Measurements from ENCODE around the gene CORO1C. TPM values are rescaled to one million over a fixed set of nuclear protein-coding genes. Genes with fewer than 3 reads are reported as not detected.

The CORO1C gene
- total RNA-seq, 1 experiment from 2014 or later: 47.3 TPM

DNA sequence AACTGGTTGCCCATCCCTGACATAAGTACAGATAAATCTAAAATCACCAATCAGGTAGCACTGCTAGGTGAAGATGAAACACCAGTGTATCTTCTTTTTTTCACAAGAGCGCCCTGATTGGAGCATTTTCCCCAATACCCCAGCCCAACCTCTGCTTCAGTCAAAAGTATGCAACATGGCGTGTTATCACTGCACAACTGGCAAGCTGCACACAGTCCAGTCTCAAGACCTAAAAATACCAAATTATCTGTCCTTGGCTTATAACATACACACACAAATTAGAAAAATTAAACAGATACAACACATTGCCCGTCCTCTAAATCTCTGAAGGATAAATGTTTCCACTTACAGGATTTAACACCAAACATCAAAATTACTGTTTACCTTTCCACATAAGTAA, 77.4 kb downstream of the CORO1C start:
- DNase-seq (ENCODE audit: extremely low read depth, low read depth): no peak

DNA sequence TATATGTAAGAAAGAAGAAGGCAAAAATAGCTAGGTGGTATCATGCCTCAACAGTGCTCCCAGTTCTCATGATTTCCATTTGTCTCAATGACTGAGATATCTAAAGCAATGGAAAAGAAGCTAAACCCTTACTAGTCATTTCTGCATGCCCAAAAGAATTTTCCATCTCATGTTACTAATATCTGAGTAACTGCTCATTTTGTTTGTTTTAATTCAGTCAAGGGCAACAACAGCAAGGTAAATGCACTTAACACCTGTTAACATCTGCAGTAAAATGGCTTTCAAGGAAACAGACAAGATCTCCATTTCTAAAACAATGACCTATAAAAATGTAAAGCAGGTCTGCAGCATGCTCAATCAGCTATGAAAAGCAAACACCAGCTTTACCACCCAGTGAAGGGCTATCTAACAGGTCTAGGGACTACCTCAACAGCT, 78.2 kb downstream of the CORO1C start:
- DNase-seq (ENCODE audit: extremely low read depth, low read depth): no peak

DNA sequence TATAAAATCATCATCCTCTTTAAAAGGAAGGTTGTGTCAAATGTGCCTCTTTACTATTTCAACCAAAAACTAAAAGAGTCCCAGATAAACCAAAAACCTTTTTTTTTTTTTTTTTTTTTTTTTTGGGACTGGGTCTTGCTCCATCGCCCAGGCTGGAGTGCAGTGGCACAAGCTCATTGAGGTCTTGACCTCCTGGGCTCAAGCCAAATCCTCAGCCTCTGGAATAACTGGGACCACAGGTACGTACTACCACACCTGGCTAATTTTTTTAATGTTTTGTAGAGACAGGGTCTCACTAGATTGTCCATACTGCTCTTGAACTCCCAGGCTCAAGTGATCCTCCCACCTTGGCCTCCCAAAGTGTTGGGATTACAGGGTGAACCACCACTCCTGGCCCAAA, 81.2 kb downstream of the CORO1C start:
- DNase-seq (ENCODE audit: extremely low read depth, low read depth): no peak

DNA sequence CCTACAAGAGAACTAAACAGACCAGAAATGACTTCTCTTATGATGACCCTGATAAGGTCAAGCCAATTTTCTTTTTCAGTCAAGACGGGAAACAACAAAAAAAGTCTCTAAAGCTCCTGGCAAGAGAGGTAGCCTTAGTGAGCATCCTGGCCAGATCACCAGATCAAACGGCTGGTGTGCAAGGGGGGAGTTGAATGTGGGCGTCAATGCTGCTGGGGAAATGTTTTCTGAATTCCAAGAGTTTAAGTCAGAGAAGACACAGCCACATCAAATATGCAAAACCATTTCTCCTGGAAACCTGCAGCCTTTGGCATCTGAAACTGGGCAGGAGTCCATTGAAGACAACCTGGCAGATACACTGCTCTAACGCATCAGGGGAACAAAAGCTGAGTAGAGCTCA, 81.6 kb downstream of the CORO1C start:
- DNase-seq (ENCODE audit: extremely low read depth, low read depth): no peak

- DNase-seq (ENCODE audit: extremely low read depth, low read depth): no peak
Observed at GRCh38 chr12:108649126-108649525, 82.2 kb downstream of the CORO1C start.

DNA sequence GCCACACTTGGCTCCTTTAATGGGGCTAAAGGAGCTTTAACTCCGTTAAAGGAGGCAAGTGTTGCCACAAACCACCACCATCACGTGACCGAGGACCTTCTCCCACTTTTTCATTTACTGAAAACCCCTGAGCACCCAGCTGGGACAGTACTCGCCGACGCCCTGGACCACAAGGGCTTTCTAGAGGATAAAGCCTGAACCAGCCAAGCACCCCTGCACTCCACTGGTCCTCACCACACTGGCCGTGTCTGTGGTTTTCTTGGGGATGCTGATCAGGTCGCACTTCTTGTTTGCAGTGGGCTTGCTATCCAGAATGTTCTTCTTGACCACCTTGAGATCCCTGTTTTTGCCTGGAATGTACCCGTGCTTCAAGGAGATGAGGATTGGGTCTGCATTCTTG, 82.9 kb downstream of the CORO1C start:
- no peak for DNase-seq (ENCODE audit: extremely low read depth, low read depth)

GRCh38 chr12:108647585-108648287, 83.6 kb downstream of the CORO1C start:
- DNase-seq (ENCODE audit: extremely low read depth, low read depth): no peak

DNA sequence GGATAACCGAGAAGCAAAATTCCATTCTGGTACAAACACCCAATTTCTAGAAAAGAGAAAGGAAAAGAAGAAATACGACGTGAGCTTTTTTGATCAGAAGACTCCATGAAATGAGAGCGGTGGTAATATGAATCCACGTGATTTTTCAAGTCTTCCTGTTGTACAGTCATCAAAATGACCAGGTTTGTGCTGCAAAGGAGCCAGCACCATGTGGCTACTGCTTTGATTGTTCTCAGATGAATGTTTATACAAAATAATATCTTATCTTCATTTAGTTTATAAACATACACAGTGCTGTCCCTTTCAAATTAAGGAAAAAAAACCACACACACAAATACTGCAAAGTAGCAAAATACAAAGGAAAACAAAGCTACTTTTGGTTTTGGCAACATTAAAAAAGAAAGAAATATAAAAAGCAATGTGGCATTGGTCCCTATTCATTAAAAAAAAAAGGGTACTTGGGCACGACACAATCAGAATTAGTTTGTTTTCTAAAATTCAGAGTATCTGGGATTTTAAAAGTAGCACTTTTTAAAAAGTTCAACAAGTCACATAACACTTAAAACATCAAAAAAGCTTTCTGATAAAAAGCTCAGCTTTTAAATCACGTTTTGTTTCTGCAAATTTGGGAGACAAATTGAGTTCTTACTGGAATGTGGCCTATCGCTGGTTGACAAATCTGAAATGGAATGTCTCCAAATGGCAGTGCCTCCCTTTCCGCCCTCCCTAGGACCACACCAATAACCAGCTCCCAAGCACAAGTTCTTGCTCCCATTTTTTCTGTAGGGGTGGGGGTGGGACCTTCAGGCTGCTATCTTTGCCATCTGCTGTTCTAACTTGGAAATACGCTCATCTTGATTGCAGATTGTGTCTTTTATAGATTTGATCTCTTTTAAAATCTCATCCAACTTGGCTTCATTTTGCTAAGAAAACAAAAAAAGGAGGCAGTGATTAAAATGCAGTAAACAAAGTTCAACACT, 84.4 kb downstream of the CORO1C start:
- no peak for DNase-seq (ENCODE audit: extremely low read depth, low read depth)

GRCh38 chr12:108645686-108646599, 85.4 kb downstream of the CORO1C start:
- DNase-seq (ENCODE audit: extremely low read depth, low read depth): no peak

DNA sequence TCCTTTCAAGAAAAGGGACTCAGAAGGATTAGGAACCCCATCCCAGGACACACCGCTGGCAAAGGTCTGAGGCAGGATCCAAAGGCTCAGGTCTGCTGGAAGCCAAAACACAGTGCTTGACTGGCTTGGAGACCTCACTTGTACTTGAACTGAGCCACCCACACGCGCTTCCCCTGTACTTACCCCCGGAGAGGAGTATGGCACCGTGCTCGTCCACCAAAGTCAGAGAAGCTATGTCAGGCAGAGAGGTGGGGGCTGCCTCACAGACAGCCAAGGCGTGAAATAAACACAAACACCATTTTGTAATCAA, 86.6 kb downstream of the CORO1C start:
- no peak for DNase-seq (ENCODE audit: extremely low read depth, low read depth)

GRCh38 chr12:108643941-108644810, 87.1 kb downstream of the CORO1C start:
- DNase-seq (ENCODE audit: extremely low read depth, low read depth): peak; percentile 40

DNA sequence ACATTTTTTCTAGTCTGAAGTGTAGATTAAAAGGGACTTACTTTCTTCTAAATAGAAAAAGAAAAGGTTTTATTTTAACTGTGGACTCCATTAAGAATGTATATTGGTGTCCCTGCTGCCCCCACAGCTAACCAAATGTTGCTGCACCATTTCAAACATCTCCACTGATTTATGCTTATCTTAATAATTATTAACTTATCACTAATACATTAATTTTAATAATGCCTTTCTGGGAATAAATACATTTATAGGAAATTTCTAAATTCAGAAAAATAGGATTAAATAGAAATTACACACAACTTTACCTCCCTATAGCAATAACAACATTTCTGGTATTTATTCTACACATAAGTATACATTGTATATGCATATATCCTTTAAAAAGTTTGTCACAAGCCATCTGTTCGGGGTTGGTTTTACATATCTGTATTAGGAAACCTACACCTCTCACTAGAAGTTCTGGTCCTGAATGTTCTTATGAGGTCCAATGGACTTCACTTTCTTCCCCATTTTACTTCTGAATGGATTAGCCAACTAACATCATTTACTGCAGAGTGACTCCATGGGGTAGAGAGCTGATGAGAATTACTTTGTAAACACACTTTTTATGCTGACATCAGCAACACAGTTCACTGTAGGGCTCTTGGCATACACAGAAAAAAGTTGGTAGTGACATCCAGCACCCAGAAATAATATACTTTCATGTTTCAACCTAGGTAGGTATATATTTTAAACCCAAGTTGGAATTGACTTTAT, 88.2 kb downstream of the CORO1C start:
- no peak for DNase-seq (ENCODE audit: extremely low read depth, low read depth)

- no peak for DNase-seq (ENCODE audit: extremely low read depth, low read depth)
Observed at GRCh38 chr12:108642269-108642870, 88.9 kb downstream of the CORO1C start.

- DNase-seq (ENCODE audit: extremely low read depth, low read depth): no peak
Observed at GRCh38 chr12:108641446-108642268, 89.7 kb downstream of the CORO1C start.

GRCh38 chr12:108640802-108641445, 90.4 kb downstream of the CORO1C start:
- DNase-seq (ENCODE audit: extremely low read depth, low read depth): no peak

DNA sequence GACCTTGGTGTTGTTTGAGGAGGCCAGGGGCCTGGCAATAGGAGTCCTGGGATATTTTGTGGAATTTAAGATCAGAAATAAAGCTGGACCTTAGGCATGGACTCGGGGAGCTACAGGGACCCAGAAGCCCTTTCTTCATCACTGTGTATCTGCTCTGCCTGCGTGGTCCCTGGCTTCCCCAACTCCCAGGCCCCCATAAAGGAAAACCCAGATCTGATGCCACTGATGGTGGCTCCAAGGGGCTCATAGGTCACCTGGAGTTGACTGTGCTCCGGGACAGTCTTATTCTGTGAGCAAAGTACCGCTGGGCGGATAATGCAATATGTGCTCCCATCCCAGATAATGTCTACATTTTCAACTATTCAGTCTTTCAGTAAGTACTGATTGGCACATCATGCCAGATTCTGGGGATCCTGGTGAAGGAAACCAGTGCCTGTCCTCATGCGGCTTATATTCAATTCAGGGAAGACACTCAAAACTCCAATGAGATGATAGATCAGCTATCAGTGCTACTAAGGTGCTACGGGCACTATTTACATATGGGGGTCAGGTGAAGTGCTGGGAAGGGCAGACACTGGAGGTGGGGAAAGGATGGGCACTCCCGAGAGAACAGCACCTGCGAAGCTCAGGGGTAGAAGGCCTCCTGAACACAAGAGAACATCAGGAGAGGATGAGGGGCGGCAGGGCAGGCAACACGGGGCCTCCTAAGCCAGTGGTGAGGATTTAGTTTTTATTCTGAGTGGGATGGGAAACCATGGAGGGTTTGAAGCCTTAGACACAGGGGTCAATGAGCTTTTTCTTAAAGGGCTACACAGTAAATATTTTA, 92.1 kb downstream of the CORO1C start:
- DNase-seq (ENCODE audit: extremely low read depth, low read depth): no peak

Data from NCI-H460 (cell line).